OCI-LY7 (cell line): Measurements from ENCODE around the gene CFH. TPM values are rescaled to one million over a fixed set of nuclear protein-coding genes. Genes with fewer than 3 reads are reported as not detected.

ENCODE experiments used
- BruUV-seq: library from RNA; stranded (reverse); fragments of 400-500 nt; replicated peaks from 2 replicates; lab custom pipeline; 2021; lab: Mats Ljungman, UMichigan
- CTCF ChIA-PET: fragments of 300-600 bp; sonication (Branson Sonifier 250); formaldehyde crosslinking; loops from one replicate; lab custom pipeline; 2022; ENCODE audit warnings: antibody characterized with exemption; ENCODE audit not compliant: unreplicated experiment; lab: Charles Lee
- POLR2A ChIA-PET: fragments of 300-600 bp; sonication (Branson Sonifier 250); formaldehyde crosslinking; loops from one replicate; lab custom pipeline; 2022; ENCODE audit warnings: antibody characterized with exemption; lab: Charles Lee
- DNase-seq: peaks from one replicate; pipeline ENCODE4 v3.0.0-alpha.2; 2015; ENCODE audit warnings: low spot score
- H2AFZ ChIP-seq: fragments of 200-600 bp; sonication (generic), shearing (Covaris generic); 2 replicates; pipeline ENCODE4 v1.6.1; 2014; ENCODE audit warnings: mild to moderate bottlenecking, antibody characterized with exemption, low read length, moderate library complexity
- H3K27ac ChIP-seq: fragments of 200-600 bp; sonication (generic); 2 replicates; pipeline ENCODE4 v1.5.1; 2014; ENCODE audit warnings: mixed run types, low read depth, mild to moderate bottlenecking, moderate library complexity, low read length, inconsistent platforms; ENCODE audit not compliant: poor library complexity, severe bottlenecking
- H3K36me3 ChIP-seq: fragments of 200-600 bp; sonication (generic); 2 replicates; pipeline ENCODE4 v1.6.1; 2014; ENCODE audit warnings: mild to moderate bottlenecking, antibody characterized with exemption, low read length, moderate library complexity, mixed read lengths; ENCODE audit not compliant: insufficient read depth
- H3K4me1 ChIP-seq: fragments of 200-600 bp; sonication (generic); 2 replicates; pipeline ENCODE4 v1.5.1; 2014; ENCODE audit warnings: mild to moderate bottlenecking, low read length; ENCODE audit not compliant: insufficient read depth, poor library complexity, severe bottlenecking
- H3K4me2 ChIP-seq: fragments of 200-600 bp; sonication (generic); 2 replicates; pipeline ENCODE4 v1.6.1; 2014; ENCODE audit warnings: mild to moderate bottlenecking, low read length
- H3K4me3 ChIP-seq: fragments of 200-600 bp; sonication (generic); 2 replicates; pipeline ENCODE4 v1.5.1; 2014; ENCODE audit warnings: mild to moderate bottlenecking, low read depth, low read length; ENCODE audit not compliant: poor library complexity, severe bottlenecking
- H3K79me2 ChIP-seq: fragments of 200-600 bp; sonication (generic); 2 replicates; pipeline ENCODE4 v1.6.1; 2016; ENCODE audit warnings: low read depth, mild to moderate bottlenecking, low read length, moderate library complexity, mixed read lengths; ENCODE audit not compliant: insufficient read depth
- H3K9me2 ChIP-seq: fragments of 200-600 bp; sonication (generic); 2 replicates; pipeline ENCODE4 v1.6.1; 2016; ENCODE audit warnings: mild to moderate bottlenecking, low read length, mixed read lengths; ENCODE audit not compliant: insufficient read depth
- H3K9me3 ChIP-seq: fragments of 200-600 bp; sonication (generic); 2 replicates; pipeline ENCODE4 v1.6.1; 2014; ENCODE audit warnings: mild to moderate bottlenecking, mixed run types, low read length, mixed read lengths
- H4K20me1 ChIP-seq: fragments of 200-600 bp; sonication (generic); 2 replicates; pipeline ENCODE4 v1.6.1; 2014; ENCODE audit warnings: mild to moderate bottlenecking, antibody characterized with exemption, low read length, moderate library complexity, mixed read lengths; ENCODE audit not compliant: insufficient read depth
- CTCF ChIP-seq: fragments of 200-600 bp; sonication (generic); conservative IDR thresholded peaks from 2 replicates; pipeline ENCODE4 v1.5.1; 2014; ENCODE audit warnings: mild to moderate bottlenecking, antibody characterized with exemption, low read length, moderate library complexity, mixed read lengths
- EZH2phosphoT487 ChIP-seq: fragments of 200-600 bp; sonication (generic); IDR thresholded peaks from 2 replicates; pipeline ENCODE4 v1.6.1; 2018; ENCODE audit warnings: low read depth, borderline replicate concordance, mild to moderate bottlenecking, mixed run types, antibody characterized with exemption, low read length, moderate library complexity, mixed read lengths
- intact Hi-C: fragments of 100-400 bp; cut with micrococcal nuclease; formaldehyde crosslinking; loops from one replicate; pipeline ENCODE4 v1.10.0; 2022; ENCODE audit not compliant: unreplicated experiment
- total RNA-seq, 2 experiments: library from RNA; depleted of rRNA in 1 of 2; stranded (reverse); fragments of >200 nt in 1 of 2; shearing (Covaris generic) in 1 of 2; gene quantifications; 2 replicates each; pipeline ENCODE4 v1.2.3, GENCODE V29; 2014 to 2022

CFH gene
- total RNA-seq, 2 experiments from 2014 or later = not detected

- Histone ChIP-seq H3K27ac (no peak overlapping the region), H3K4me3 (no peak overlapping the region), H4K20me1 (no peaks in the 10 kb centered on the region), H3K79me2 (no peaks in the 10 kb centered on the region), H3K9me2 (no peaks in the 10 kb centered on the region), H3K4me1 (no peaks in the 10 kb centered on the region), H3K36me3 (no peaks in the 10 kb centered on the region), H3K9me3 (no peaks in the 10 kb centered on the region), H3K4me2 (no peak overlapping the region), H2AFZ (no peak overlapping the region)
- no TSS peak for BruUV-seq
- intact Hi-C loops = no loop called here
- TF ChIP-seq CTCF (no peak), EZH2phosphoT487 (no peak)
- ChIA-PET POLR2A (interaction anchor here (0.7 kb wide), 1 partner anchor 153 kb away, joined by 3 read pairs; no protein-coding TSS in a partner anchor), CTCF (no interaction called here)
- no peak for DNase-seq
Observed at GRCh38 chr1:196655494-196655893, 3.7 kb downstream of the CFH start.

- Histone ChIP-seq H3K4me1 (no peaks in the 10 kb centered on the region), H3K4me2 (no peak overlapping the region), H3K9me3 (no peaks in the 10 kb centered on the region), H2AFZ (no peak overlapping the region), H3K79me2 (no peaks in the 10 kb centered on the region), H4K20me1 (no peaks in the 10 kb centered on the region), H3K9me2 (no peaks in the 10 kb centered on the region), H3K27ac (no peak overlapping the region), H3K4me3 (no peak overlapping the region), H3K36me3 (no peaks in the 10 kb centered on the region)
- DNase-seq = no peak
- intact Hi-C loops = no loop called here
- BruUV-seq = no TSS peak
- POLR2A ChIA-PET = no interaction called here
- CTCF ChIA-PET = no interaction called here
- TF ChIP-seq EZH2phosphoT487 (no peak), CTCF (no peak)
Observed at GRCh38 chr1:196659471-196659870, 7.6 kb downstream of the CFH start.

GRCh38 chr1:196660272-196660671 is 8.4 kb downstream of the CFH start:
- TF ChIP-seq CTCF (no peak), EZH2phosphoT487 (no peak)
- ChIA-PET POLR2A (no interaction called here), CTCF (no interaction called here)
- no peaks in the 10 kb centered on the region for H3K9me2 ChIP-seq
- H3K79me2 ChIP-seq = no peaks in the 10 kb centered on the region
- H3K27ac ChIP-seq = no peak overlapping the region
- no peaks in the 10 kb centered on the region for H3K9me3 ChIP-seq
- H3K36me3 ChIP-seq = no peaks in the 10 kb centered on the region
- H3K4me1 ChIP-seq = no peaks in the 10 kb centered on the region
- H4K20me1 ChIP-seq = no peaks in the 10 kb centered on the region
- no peak overlapping the region for H3K4me3 ChIP-seq
- BruUV-seq = no TSS peak
- no peak overlapping the region for H2AFZ ChIP-seq
- no peak for DNase-seq
- intact Hi-C loops = loop anchor here (5.0 kb wide), 2 partner anchors 343 to 513 kb away; no protein-coding TSS in a partner anchor
- H3K4me2 ChIP-seq = no peak overlapping the region
